IPS DF 4.7 (cell line): ENCODE measurements around the gene CDR2L.
"Not testable (repeated sequence)": the region's sequence is repeated elsewhere in the genome, so short reads cannot be mapped to it uniquely, and the experiment has no call there.

Source experiments
- DNase-seq: peaks from one replicate; pipeline ENCODE4 v3.0.0-alpha.2; 2013; ENCODE audit warnings: low spot score; ENCODE audit errors: extremely low read depth

CDR2L gene

DNA sequence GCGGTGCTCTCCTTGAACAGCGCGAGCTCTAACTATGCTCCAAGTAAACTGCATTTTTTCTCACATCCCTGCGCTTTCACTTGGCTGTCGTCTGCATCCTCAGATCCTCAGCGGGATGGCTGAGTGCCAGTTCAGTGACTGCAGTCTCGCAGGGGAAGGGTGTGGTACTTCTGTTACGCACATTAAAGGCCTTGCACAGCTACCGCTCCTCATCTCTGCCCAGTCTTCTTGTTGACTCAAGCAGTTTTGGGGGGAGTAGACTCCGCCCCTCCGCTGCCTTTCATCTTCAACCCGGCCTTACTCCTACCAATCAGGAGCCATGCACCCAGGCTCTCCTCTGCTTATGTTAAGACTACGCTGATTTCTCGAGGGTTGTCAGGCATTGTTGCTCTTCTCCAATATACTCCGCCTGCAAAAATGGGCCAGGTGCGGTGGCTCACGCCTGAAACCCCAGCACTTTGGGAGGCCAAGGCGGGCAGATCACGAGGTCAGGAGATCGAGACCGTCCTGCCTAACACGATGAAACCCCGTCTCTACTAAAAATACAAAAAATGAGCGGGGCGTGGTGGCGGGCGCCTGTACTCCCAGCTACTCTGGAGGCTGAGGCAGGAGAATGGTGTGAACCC lies 49.3 kb downstream of the CDR2L start:
- no peak for DNase-seq

DNA sequence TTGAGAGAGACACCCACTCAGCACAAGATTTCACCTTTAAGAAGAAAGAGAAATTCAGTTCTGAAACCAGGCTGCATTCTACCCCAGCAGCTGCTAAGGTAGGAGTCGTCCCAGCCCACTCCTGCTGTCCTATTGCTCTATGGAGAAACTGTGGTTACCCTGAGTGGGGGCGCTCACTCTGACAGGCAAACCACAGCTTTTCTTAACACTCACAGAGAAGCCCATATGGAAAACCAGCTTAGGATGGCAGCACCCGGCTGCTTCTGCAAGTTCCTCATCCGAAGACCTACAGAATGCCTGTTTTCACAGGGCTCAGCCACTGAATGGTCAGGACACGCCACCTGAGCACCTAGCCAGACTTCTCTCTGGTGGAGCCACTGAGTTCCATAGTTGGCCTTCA lies 51.8 kb downstream of the CDR2L start:
- no peak for DNase-seq

DNA sequence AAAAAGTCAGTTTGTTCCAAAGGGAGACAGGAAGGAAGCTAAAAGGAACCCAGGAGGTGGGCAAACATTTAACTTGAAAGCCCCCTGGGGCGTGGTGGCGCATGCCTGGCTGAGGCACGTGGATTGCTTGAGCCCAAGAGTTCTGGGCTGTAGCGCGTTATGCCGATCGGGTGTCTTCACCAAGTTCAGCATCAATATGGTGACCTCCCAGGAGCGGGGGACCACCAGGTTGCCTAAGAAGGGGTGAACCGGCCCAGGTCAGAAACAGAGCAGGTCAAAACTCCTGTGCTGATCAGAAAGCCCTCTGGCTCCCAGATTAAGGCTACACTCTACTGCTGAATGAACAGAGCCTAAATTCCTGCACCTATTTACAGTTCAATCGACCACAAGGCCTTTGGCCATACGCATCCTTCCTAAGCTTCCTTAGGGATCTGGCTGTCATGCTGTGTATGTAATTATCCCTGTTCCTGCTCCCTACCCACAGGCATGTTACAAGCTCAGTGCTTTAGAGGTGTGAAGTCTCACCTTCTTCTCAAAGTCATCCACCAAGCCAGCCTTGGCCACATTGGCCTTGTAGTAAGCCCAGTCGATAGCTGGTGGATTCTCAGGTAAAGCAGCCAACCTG lies 54.3 kb downstream of the CDR2L start:
- DNase-seq: no peak

DNA sequence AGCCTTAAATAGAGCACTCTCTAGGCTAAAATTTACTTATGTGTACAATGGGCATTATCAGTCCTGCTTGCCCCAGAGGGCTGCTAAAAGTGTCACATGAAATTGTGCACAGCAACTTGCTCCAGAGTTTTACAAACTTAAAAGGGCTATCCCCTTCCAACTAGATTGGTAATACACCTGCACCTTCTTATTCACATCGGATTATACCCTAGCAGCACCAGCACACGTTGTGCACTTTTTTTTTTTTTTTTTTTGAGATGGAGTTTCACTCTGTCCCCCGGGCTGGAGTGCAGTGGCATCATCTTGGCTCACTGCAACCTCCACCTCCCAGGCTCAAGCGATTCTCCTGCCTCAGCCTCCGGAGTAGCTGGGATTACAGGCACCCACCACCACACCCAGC lies 56.4 kb downstream of the CDR2L start:
- DNase-seq: not testable (repeated sequence)

DNA sequence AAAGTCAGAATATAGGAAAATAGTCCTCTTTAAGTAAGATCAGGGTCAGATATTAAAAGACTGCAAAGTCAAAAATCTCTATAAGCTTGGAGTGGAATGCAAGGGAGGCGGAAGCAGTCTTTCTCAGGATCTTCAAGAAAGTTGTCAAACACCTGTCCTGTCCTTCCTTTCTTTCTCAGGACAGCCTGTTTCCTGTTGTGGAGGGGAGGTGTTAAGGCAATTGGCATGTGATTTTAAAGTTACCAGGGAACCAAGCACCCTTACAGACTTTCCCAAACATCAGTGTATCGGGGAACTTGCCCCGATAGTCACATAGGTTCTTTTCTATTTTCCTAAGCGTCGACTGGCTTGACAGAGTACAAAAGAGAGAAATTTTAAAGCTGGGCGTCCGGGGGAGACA lies 57.3 kb downstream of the CDR2L start:
- DNase-seq: no peak

DNA sequence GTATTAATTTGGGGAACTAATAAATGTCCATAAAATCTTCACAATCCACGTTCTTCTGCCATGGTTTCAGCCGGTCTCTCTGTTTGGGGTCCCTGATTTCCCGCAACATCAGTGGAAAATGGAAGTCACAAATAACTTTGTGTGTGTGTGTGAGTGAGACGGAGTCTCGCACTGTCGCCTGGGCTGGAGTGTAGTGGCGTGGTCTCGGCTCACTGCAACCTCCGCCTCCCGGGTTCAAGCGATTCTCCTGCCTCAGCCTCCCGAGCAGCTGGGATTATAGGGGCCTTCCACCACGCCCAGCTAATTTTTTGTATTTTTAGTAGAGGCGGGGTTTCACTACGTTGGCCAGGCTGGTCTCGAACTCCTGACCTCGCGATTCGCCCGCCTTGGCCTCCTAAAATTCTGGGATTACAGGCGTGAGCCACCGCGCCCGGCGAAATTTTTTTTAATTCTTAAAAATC lies 58.5 kb downstream of the CDR2L start:
- not testable (repeated sequence) for DNase-seq

DNA sequence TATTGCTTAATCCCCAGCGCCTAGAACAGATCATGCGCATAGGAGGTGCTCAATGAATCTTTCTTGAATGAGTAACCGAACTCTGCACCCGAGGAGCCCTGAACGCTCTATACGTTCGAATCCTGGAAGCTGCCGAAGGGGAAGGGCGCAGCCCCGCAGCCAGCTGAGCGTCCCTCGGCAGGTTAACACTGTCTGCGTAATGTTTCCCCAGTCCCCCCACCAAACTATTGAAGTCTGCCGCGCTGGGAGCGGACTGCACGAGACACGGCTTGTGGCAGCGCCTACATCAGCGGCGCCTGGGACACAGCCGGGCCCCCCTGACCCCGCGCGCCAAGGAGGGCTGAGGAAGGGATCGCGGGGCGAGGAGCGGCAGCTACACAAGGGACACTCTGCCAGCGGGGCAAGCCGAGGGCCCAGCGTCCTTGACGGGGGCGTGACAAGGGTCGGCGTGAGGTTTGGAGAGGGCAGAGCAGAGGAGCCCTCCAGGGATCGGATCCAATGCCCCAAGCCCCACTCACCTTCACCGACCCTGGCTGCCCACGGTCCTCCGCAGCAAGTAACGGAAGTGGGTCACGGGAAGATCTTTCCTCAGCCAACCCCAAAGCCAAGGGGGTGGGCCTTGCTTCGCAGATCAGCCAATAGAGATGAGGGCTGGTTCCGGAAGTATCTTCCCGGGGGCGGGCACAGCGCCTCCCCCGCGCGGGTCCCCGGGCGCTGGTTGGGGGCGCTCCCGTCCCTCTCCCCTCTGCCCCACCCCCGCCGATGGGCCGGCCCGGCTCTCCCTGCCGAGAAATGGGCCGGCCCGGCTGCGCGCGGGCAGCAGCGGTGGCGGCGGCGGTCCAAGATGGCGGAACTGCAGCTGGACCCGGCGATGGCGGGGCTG lies 59.2 kb downstream of the CDR2L start, which contains the start of the genes ATP5PD and KCTD2:
Gene ATP5PD, minus strand, starts transcription at position 563 of the 883 bp plus-strand sequence. CDS start 4,319 bp downstream, outside the sequence.
Gene KCTD2, plus strand, starts transcription at position 819 of the 883 bp plus-strand sequence. Its CDS starts 26 bp downstream, at position 845.
- no peak for DNase-seq

DNA sequence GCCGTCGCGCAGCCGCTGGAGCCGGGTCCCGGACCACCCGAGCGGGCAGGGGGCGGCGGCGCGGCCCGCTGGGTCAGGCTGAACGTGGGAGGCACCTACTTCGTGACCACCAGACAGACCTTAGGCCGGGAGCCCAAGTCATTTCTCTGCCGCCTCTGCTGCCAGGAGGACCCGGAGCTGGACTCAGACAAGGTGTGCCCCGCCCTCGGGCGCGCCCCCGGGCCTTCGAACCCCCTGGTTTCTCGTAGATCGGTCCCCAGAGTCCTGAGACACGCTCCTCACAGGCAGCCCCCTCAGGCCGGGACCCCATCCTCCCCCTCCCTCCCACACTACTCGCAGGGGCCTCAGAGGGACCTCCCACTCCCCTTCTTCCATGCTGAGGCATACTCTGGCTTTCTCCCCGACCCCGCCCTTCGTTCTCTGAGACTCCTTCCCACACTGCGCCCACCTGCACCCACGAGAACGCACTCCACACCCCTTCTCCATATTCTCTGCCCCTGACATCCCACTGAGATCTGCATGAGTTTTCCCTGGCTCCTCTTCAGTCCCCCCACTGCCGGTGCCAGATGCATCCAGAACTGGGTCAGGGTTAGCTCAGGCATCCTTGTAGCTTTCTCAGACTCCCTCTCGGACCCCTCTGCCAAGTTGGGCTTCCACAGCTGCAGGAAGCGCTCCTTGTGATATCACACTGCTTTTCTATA lies 60.1 kb downstream of the CDR2L start:
- no peak for DNase-seq

DNA sequence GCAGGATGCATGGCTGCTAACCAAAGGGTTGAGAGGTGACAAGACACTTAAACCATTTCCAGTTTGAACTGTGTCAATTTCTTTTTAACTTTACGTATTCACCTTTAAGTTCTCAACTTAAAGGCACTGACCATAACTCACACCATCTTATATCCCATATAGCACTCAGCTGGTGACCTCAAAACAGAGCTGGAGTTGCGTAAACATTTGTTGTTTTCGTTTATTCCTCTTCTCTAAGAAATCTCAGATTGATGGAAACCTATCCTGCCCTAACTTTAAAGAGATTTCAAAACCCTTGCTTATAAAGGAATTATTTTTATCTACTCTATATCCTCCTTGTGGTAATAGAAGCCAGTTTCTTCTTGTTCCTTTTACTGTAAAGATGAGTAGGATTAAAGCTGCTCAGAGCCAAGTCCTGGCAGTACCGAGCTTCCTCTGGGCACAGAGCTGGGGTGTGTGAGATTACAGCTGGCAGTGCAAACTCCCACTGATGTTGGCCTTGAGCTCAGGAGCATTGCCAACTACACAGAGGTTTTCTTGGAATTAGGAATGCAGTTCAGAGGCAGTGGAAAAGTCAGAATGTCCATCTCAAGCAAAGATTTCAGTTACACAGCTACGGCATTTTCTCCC lies 60.9 kb downstream of the CDR2L start:
- DNase-seq: no peak

DNA sequence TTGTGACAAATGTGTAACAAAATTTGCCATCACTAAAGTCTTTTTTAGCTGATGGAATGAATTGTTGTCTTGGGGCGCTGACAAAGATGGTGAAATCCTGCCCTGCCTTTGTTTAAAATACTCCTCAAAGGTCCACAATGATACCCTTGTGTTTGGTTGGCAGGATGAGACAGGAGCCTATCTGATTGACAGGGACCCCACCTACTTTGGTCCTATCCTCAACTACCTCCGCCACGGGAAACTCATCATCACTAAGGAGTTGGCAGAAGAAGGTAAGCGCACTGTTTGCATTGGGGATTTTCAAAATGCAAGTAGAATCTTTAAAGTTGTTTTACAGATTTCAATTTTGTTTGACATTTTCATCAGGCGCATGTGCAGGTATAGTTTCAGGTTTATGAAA lies 61.6 kb downstream of the CDR2L start:
- DNase-seq: no peak

DNA sequence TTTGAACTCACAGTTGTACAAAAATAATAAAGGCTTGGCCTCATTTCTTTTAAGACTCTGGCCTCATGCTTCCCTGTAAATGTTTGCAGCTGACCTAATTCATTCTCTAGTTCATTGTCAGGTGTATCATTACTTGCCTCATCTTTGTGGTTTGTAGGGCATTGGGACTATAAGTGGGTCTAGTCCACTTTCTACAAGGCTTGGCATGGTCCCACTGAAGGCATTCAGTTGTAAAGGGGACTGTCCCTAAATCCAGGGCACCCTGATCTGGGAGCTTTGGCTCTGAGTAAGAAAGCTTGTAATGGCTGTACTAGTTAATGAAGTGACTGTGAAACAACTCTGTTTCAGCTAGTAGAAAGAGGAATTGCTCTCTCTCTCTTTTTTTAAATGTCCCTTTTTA lies 62.3 kb downstream of the CDR2L start:
- DNase-seq: no peak

DNA sequence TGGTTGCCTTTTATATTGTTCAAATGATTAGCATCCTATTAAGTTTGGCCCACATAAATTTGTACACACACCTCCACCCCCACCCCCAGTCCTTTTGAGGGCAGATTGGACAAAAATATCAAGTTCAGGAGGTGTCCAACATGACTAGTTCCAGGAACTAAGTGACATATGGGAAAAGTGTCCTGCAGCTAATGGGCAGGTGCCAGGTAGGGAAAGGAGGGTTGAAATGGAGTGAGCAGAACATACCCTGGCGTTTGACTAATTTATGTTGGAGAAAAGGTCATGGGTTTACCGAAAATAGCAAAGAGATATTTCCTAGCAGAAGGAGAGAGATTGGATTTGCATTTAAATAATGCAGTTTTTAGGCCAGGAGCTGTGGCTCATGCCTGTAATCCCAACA lies 64.5 kb downstream of the CDR2L start:
- no peak for DNase-seq
